GM12864 (cell line): ENCODE measurements around the gene LRFN2.

ENCODE experiments used
- DNase-seq: peaks from one replicate; pipeline ENCODE4 v3.0.0-alpha.2; 2011; ENCODE audit warnings: low read depth
- H3K4me3 ChIP-seq: 2 replicates; pipeline ENCODE4 v1.5.1; 2011; ENCODE audit warnings: mild to moderate bottlenecking, low read depth, low read length, control low read depth
- TF ChIP-seq, protein P1 (sequence below): IDR thresholded peaks from 2 replicates; pipeline ENCODE4 v1.5.1; 2011; ENCODE audit warnings: low read depth, mild to moderate bottlenecking, moderate library complexity, low read length, control low read depth, inconsistent platforms; ENCODE audit errors: missing control alignments

LRFN2 gene

DNA sequence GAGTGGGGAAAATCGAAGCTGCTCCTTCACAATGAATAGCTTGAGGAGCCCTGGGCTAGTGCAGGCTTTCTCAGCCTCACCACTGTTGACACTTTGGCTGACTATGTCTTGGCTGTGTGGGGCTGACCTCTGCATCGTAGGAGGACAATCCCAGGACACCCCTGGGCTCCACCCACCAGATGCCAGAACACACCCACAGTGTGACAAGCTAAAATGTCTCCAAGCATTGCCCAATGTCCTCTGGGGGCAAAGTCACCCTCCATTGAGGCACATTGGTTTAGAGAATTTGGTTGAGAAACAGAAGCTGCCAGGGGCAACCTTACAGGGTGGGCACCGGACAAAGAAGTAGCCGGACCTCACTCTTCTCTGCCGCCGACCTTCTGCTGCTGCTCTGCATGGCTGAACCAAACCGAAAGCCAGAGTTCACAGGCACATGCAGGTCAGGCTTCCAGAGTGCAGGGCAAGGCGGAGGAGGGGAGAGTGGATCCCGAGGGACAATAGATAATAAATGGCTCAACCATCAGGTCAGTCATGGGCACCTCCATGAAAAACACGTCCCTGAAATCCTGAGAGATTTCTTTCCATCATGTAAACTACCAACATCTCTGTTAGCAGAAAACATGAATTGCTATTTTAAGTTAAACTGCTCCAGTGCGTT, 189.0 kb downstream of the LRFN2 start:
- TF ChIP-seq, protein P1, sequence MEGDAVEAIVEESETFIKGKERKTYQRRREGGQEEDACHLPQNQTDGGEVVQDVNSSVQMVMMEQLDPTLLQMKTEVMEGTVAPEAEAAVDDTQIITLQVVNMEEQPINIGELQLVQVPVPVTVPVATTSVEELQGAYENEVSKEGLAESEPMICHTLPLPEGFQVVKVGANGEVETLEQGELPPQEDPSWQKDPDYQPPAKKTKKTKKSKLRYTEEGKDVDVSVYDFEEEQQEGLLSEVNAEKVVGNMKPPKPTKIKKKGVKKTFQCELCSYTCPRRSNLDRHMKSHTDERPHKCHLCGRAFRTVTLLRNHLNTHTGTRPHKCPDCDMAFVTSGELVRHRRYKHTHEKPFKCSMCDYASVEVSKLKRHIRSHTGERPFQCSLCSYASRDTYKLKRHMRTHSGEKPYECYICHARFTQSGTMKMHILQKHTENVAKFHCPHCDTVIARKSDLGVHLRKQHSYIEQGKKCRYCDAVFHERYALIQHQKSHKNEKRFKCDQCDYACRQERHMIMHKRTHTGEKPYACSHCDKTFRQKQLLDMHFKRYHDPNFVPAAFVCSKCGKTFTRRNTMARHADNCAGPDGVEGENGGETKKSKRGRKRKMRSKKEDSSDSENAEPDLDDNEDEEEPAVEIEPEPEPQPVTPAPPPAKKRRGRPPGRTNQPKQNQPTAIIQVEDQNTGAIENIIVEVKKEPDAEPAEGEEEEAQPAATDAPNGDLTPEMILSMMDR = no peak

DNA sequence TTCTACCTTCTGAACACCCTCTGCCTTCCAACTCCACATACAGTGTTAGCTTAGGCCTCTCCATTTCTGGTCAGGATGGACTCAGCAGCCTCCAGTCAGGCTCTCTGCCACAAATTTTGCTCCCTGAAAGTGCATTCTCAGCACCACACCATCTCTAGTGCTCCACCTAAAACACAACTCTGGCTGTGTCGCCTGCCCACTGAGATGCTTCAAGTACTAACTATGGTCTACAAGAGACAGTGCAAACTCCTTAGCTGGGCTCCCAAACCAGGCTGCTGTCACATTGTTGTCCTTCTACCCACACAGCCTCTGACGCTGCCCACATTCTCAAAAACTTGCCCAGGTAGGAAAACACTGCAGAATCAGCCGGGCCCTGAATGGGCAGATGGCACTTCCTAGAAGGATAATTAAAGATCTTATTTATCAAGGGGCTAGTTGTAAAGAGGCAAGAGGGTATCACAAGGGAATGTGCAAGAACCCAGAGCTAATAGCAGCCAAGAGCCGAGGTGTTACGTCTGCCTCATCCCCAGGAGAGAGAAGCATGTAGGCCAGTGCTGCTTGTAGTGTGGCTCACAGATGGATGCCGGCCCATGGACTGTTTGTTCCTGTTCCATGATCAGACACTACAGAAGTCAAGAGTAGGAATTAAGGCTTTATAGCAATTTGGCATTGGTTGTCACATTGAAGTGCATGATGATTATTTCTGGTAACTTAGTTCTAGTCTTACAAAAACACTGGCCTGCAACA, 189.7 kb downstream of the LRFN2 start:
- TF ChIP-seq, protein P1 = no peak
- no peak overlapping the region for H3K4me3 ChIP-seq
- DNase-seq = no peak

More for the DNA sequence above, 189.0 kb downstream of the LRFN2 start:
- DNase-seq = no peak
- no peak overlapping the region for H3K4me3 ChIP-seq

DNA sequence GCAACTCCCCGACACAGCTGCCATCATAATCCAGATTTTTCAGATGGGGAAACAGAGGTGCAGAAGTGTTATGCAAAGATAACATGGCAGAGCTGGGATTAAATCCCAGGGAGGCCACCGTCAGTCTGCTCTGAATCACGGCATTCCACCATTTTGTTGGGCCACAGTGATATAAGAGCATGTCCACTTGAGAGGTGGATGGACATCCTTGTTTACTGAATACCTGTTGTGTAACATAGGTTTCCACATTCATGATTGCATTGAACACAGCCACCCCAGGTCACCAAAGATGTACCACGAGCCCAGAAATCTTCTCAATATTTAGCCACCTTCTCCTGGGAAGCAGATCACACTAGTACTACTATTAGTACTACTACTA, 191.5 kb downstream of the LRFN2 start:
- no peak for DNase-seq
- no peak overlapping the region for H3K4me3 ChIP-seq
- TF ChIP-seq, protein P1 = no peak

DNA sequence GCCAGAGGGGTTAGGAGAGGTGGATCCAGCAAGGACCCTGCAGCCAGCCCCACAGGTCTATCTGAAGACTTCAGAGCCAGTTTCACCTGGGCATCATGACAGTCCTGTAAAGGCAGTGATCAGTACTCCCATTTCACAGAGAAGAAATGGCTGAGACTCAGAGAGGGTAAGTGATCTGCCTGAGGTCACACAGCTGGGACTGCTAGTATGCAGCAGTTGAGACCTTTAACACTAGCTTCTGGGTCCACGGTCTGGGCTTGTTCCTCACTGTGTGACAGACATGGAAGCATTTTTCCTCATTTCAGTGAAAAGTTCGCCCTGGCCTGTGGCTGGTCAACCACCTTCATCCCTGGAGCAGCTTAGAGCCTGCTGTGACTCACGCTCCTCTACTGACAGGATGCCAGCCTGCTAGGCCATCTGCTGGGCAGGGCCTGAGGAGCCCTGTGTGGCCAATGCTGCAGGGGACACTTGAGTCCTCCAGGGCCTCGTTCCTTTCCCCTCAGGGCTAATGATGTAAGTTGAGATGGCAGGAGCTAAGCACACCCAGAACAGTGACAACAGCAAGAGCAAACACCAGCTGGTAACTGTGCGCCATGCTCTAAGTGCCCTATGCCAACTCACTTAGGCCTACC, 192.0 kb downstream of the LRFN2 start:
- TF ChIP-seq, protein P1 = no peak
- no peak overlapping the region for H3K4me3 ChIP-seq
- DNase-seq = no peak

DNA sequence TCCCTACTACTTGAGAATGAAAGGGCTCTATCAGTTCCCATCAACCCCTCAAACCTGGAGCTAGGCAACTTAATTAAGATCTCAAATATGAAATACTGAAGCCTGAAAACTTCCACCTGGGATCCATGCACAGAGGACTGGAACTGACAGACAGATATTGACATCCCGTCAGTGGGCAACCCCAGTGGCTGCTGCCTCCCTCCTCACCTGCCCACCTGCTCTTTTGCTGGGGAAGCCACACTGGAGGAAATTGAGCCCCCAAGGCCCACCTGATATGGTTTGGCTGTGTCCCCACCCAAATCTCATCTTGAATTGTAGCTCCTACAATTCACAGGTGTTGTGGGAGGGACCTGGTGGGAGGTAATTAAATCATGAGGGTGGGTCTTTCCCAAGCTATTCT, 192.8 kb downstream of the LRFN2 start:
- TF ChIP-seq, protein P1 = no peak
- H3K4me3 ChIP-seq = no peak overlapping the region
- no peak for DNase-seq

DNA sequence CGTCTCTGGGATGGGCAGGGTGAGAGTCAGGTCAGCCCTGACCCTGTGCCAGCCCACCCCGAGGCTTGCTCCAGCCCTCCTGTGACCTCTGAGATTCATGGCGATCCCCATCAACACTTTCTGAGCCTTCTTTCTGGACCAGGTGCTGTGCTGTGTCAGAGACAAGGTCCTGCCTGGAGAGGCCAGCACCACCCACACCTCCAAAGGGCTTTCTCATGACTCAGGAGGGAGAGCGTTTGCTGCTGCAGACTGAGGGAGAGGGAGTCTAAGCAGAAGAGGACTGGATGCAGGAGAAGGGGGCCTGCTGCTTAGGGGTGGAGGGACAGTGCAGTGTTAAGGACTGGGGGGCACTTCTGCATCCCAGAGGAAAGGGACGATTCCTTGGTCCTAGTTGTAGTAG, 193.5 kb downstream of the LRFN2 start:
- DNase-seq = no peak
- no peak overlapping the region for H3K4me3 ChIP-seq
- TF ChIP-seq, protein P1 = no peak
